ENCODE measurements around the gene HERPUD2. TPM values are rescaled to one million over a fixed set of nuclear protein-coding genes. Genes with fewer than 3 reads are reported as not detected.
A peak's percentile ranks its signal among the peaks of the same experiment; 100 is the strongest.

HERPUD2 gene, protein sequence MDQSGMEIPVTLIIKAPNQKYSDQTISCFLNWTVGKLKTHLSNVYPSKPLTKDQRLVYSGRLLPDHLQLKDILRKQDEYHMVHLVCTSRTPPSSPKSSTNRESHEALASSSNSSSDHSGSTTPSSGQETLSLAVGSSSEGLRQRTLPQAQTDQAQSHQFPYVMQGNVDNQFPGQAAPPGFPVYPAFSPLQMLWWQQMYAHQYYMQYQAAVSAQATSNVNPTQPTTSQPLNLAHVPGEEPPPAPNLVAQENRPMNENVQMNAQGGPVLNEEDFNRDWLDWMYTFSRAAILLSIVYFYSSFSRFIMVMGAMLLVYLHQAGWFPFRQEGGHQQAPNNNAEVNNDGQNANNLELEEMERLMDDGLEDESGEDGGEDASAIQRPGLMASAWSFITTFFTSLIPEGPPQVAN
- 31.8 and 34.8 TPM in 2 replicates for total RNA-seq
- long read RNA-seq, transcript HERPUD2-202 (8 exons, 3,057 nt) = major isoform, 9 of 19 reads
- long read RNA-seq, partial matches to known transcripts = 4 of 19 reads
- long read RNA-seq, other reads (novel, unspliced or antisense) = 6 of 19 reads

DNA sequence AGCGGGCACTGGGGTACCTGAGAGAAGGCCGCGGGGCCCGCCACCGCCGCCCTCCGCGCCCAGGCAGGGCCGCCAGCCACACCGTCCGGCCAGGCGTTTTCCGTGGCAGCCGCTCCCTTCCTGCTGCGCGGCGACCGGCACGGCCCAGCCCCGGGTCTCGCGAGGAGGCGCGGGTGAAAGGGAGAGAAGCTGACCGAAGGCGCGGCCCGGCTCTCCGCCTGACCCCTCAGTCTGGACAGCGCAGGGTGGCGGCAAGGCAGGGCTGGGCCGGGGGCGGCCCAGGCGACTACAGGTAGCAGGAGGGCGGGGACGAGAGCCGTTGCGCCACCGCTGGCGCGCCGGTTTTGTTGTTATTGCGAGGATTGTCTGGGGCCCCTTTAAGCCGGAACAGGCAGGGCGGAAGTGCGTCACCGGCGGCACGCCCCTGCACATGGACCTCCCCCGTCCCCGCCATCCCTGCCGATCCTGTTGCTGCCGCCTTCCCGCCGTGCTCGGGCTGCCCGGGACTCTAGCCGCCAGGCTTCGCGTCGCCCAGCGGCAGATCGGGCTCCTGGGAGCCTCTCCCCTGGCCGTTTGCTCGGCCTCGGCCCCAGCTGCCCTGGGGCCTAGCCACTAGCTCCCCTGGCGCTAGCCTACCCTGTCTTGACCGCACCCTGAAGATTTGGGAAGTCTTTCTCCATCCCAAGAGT lies at the start of gene HERPUD2:
Gene HERPUD2 (minus strand): TSS at position 352 of the 689 bp plus-strand sequence. CDS start 805 bp downstream, outside the sequence.
- H3K4me3 Mint-ChIP-seq (ENCODE audit: unreplicated experiment) = peak within 1 kb of the TSS; percentile 90

DNA sequence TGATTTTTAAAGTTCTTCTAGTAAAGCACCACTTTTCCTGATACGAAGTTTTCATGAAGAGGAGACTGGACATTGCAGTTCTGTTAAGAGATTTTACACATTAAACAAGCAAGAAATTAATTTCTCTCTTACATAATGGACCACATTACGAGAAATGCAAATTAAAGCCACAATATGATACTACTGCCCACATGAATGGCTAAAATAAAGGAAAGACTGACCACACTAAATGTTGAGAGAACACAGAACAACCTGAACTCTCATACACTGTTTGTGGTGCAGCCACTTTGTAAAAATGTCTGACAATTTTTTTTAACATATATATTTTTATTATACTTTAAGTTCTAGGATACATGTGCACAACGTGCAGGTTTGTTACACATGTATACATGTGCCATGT lies 44.0 kb upstream of the HERPUD2 start:
- Mint-ChIP-seq H3K27ac (ENCODE audit: unreplicated experiment) (no peak overlapping the region), H3K4me3 (ENCODE audit: unreplicated experiment) (no peak overlapping the region), H3K27me3 (ENCODE audit: unreplicated experiment) (peaks cover 17% of the 10 kb centered on the region), H3K36me3 (ENCODE audit: unreplicated experiment) (peaks cover 3% of the 10 kb centered on the region), H3K9me3 (ENCODE audit: unreplicated experiment) (peaks cover 14% of the 10 kb centered on the region), H3K4me1 (ENCODE audit: unreplicated experiment) (peaks cover 4% of the 10 kb centered on the region)
- TF ChIP-seq, protein P1, sequence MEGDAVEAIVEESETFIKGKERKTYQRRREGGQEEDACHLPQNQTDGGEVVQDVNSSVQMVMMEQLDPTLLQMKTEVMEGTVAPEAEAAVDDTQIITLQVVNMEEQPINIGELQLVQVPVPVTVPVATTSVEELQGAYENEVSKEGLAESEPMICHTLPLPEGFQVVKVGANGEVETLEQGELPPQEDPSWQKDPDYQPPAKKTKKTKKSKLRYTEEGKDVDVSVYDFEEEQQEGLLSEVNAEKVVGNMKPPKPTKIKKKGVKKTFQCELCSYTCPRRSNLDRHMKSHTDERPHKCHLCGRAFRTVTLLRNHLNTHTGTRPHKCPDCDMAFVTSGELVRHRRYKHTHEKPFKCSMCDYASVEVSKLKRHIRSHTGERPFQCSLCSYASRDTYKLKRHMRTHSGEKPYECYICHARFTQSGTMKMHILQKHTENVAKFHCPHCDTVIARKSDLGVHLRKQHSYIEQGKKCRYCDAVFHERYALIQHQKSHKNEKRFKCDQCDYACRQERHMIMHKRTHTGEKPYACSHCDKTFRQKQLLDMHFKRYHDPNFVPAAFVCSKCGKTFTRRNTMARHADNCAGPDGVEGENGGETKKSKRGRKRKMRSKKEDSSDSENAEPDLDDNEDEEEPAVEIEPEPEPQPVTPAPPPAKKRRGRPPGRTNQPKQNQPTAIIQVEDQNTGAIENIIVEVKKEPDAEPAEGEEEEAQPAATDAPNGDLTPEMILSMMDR (IDR thresholded peaks at IDR 0.05) = no peak
- no peak for DNase-seq (ENCODE audit: extremely low spot score, unreplicated experiment)

More for the DNA sequence above, at the start of gene HERPUD2:
- Mint-ChIP-seq H3K9me3 (ENCODE audit: unreplicated experiment) (no peaks in the 10 kb centered on the region), H3K4me1 (ENCODE audit: unreplicated experiment) (peaks cover 62% of the 10 kb centered on the region), H3K27ac (ENCODE audit: unreplicated experiment) (peak within 1 kb of the TSS; percentile 94), H3K27me3 (ENCODE audit: unreplicated experiment) (no peaks in the 10 kb centered on the region), H3K36me3 (ENCODE audit: unreplicated experiment) (peaks cover 20% of the 10 kb centered on the region)
- DNase-seq (ENCODE audit: extremely low spot score, unreplicated experiment) = peak; percentile 95
- TF ChIP-seq, protein P1 (IDR thresholded peaks at IDR 0.05) = no peak

DNA sequence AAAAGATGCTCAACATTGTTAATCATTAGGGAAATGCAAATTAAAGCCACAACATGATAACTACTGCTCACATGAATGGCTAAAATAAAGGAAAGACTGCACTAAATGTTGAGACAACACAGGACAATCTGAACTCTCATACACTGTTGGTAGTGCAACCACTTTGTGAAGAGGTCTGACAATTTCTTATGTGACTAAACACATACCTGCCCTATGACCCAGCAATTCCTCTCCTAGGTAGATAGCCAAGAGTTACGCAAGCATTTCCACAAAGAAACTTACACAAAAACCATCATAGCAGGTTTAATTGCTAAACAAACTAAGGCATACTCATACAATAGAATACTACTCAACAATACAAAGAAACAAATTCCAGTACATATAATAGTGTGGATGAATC lies 41.8 kb upstream of the HERPUD2 start:
- H3K4me1 Mint-ChIP-seq (ENCODE audit: unreplicated experiment) = peaks cover 6% of the 10 kb centered on the region
- TF ChIP-seq, protein P1 (IDR thresholded peaks at IDR 0.05) = no peak
- H3K27me3 Mint-ChIP-seq (ENCODE audit: unreplicated experiment) = peaks cover 4% of the 10 kb centered on the region
- H3K9me3 Mint-ChIP-seq (ENCODE audit: unreplicated experiment) = no peaks in the 10 kb centered on the region
- H3K27ac Mint-ChIP-seq (ENCODE audit: unreplicated experiment) = no peak overlapping the region
- H3K4me3 Mint-ChIP-seq (ENCODE audit: unreplicated experiment) = no peak overlapping the region
- no peaks in the 10 kb centered on the region for H3K36me3 Mint-ChIP-seq (ENCODE audit: unreplicated experiment)
- DNase-seq (ENCODE audit: extremely low spot score, unreplicated experiment) = no peak

DNA sequence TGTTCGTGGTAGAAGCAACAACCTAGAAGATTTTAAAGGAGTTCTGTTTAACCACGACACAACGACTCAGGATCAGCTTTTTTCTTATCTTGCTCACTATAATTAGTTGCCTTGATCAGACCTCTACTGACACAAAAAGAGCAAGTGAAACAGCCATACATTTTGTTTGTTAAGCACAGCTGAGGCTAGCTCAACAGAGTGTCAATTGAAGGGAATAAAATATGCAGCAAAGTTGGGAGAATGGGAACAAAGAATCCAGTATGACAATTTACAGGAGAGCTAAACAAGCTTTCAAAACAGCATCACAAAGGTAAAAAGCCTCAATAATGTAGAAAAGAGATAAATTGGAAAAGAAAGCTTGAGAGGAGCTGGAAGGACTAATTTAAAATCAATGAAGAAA lies 40.5 kb upstream of the HERPUD2 start:
- Mint-ChIP-seq H3K36me3 (ENCODE audit: unreplicated experiment) (no peaks in the 10 kb centered on the region), H3K27ac (ENCODE audit: unreplicated experiment) (no peak overlapping the region)

More for the DNA sequence above, 40.5 kb upstream of the HERPUD2 start:
- Mint-ChIP-seq H3K4me1 (ENCODE audit: unreplicated experiment) (peaks cover 6% of the 10 kb centered on the region), H3K27me3 (ENCODE audit: unreplicated experiment) (peaks cover under 1% of the 10 kb centered on the region), H3K9me3 (ENCODE audit: unreplicated experiment) (no peaks in the 10 kb centered on the region), H3K4me3 (ENCODE audit: unreplicated experiment) (no peak overlapping the region)
- TF ChIP-seq, protein P1 (IDR thresholded peaks at IDR 0.05) = no peak
- no peak for DNase-seq (ENCODE audit: extremely low spot score, unreplicated experiment)
